H9 (cell line): ENCODE measurements around the gene DPM2. TPM values are rescaled to one million over a fixed set of nuclear protein-coding genes. Genes with fewer than 3 reads are reported as not detected.

Experiments used
- DNase-seq: peaks from one replicate; pipeline ENCODE4 v3.0.0-alpha.2; 2017
- H2AFZ ChIP-seq: one replicate; pipeline ENCODE4 v1.6.1; 2013; ENCODE audit warnings: mild to moderate bottlenecking, low read length, control low read depth, moderate library complexity
- H2AK5ac ChIP-seq: 2 replicates; pipeline ENCODE4 v1.6.1; 2013; ENCODE audit warnings: low read length, control low read depth, mixed read lengths; ENCODE audit not compliant: insufficient read length
- H2BK120ac ChIP-seq: one replicate; pipeline ENCODE4 v1.6.1; 2013; ENCODE audit warnings: low read depth, mild to moderate bottlenecking, low read length, control low read depth, inconsistent platforms; ENCODE audit not compliant: poor library complexity, severe bottlenecking
- H2BK12ac ChIP-seq: 2 replicates; pipeline ENCODE4 v1.6.1; 2013; ENCODE audit warnings: low read length, control low read depth, mixed read lengths, low read depth; ENCODE audit not compliant: insufficient read length
- H2BK15ac ChIP-seq: 2 replicates; pipeline ENCODE4 v1.6.1; 2013; ENCODE audit warnings: low read depth, low read length, control low read depth
- H2BK20ac ChIP-seq: one replicate; pipeline ENCODE4 v1.6.1; 2013; ENCODE audit warnings: low read depth, mild to moderate bottlenecking, low read length, control low read depth, inconsistent platforms; ENCODE audit not compliant: poor library complexity, severe bottlenecking
- H2BK5ac ChIP-seq: 2 replicates; pipeline ENCODE4 v1.6.1; 2013; ENCODE audit warnings: low read length, control low read depth, mixed read lengths; ENCODE audit not compliant: insufficient read length
- H3K14ac ChIP-seq: 2 replicates; pipeline ENCODE4 v1.6.1; 2013; ENCODE audit warnings: low read length, control low read depth; ENCODE audit not compliant: insufficient read depth
- H3K18ac ChIP-seq: 2 replicates; pipeline ENCODE4 v1.6.1; 2013; ENCODE audit warnings: low read depth, mild to moderate bottlenecking, mixed read lengths, low read length, control low read depth; ENCODE audit not compliant: insufficient read length
- H3K23ac ChIP-seq: 2 replicates; pipeline ENCODE4 v1.6.1; 2013; ENCODE audit warnings: low read length, control low read depth, mixed read lengths, low read depth; ENCODE audit not compliant: insufficient read length
- H3K23me2 ChIP-seq: 2 replicates; pipeline ENCODE4 v1.6.1; 2013; ENCODE audit warnings: low read depth, mild to moderate bottlenecking, mixed read lengths, low read length, control low read depth; ENCODE audit not compliant: insufficient read length, poor library complexity, severe bottlenecking
- H3K27ac ChIP-seq: 2 replicates; pipeline ENCODE4 v1.5.1; 2013; ENCODE audit warnings: low read length, control low read depth, mixed read lengths, low read depth; ENCODE audit not compliant: insufficient read length
- H3K27me3 ChIP-seq: 2 replicates; pipeline ENCODE4 v1.6.1; 2013; ENCODE audit warnings: low read length, control low read depth, inconsistent platforms; ENCODE audit not compliant: insufficient read depth
- H3K4ac ChIP-seq: 2 replicates; pipeline ENCODE4 v1.6.1; 2013; ENCODE audit warnings: low read depth, mild to moderate bottlenecking, control low read depth, inconsistent platforms, low read length, moderate library complexity
- H3K4me1 ChIP-seq: 2 replicates; pipeline ENCODE4 v1.6.1; 2013; ENCODE audit warnings: low read length, control low read depth, inconsistent platforms; ENCODE audit not compliant: insufficient read depth
- H3K4me2 ChIP-seq: 2 replicates; pipeline ENCODE4 v1.6.1; 2013; ENCODE audit warnings: low read length, control low read depth, mixed read lengths; ENCODE audit not compliant: insufficient read length, insufficient read depth
- H3K56ac ChIP-seq: 2 replicates; pipeline ENCODE4 v1.6.1; 2013; ENCODE audit warnings: low read depth, mild to moderate bottlenecking, mixed read lengths, low read length, control low read depth; ENCODE audit not compliant: insufficient read length
- H3K79me1 ChIP-seq: 2 replicates; pipeline ENCODE4 v1.6.1; 2013; ENCODE audit warnings: low read depth, mild to moderate bottlenecking, moderate library complexity, low read length, control low read depth, inconsistent platforms; ENCODE audit not compliant: insufficient read depth, poor library complexity, severe bottlenecking
- H3K79me2 ChIP-seq: 2 replicates; pipeline ENCODE4 v1.6.1; 2013; ENCODE audit warnings: low read length, control low read depth, inconsistent platforms; ENCODE audit not compliant: insufficient read depth
- H3K9ac ChIP-seq: 2 replicates; pipeline ENCODE4 v1.6.1; 2013; ENCODE audit warnings: low read length, control low read depth, mixed read lengths; ENCODE audit not compliant: insufficient read length; ENCODE audit errors: extremely low read depth
- H3K9me3 ChIP-seq: one replicate; pipeline ENCODE4 v1.6.1; 2013; ENCODE audit warnings: low read depth, low read length, inconsistent platforms; ENCODE audit not compliant: control insufficient read depth
- H3T11ph ChIP-seq: one replicate; pipeline ENCODE4 v1.6.1; 2013; ENCODE audit warnings: mild to moderate bottlenecking, low read length, control low read depth, inconsistent platforms
- H4K20me1 ChIP-seq: one replicate; pipeline ENCODE4 v1.6.1; 2013; ENCODE audit not compliant: control insufficient read depth, insufficient read length, insufficient read depth
- H4K5ac ChIP-seq: 2 replicates; pipeline ENCODE4 v1.6.1; 2013; ENCODE audit warnings: low read depth, mild to moderate bottlenecking, mixed read lengths, low read length, control low read depth; ENCODE audit not compliant: insufficient read length
- H4K8ac ChIP-seq: replicated peaks from 2 replicates; pipeline ENCODE4 v1.6.1; 2013; ENCODE audit warnings: low read length, control low read depth, mixed read lengths, low read depth; ENCODE audit not compliant: insufficient read length
- H4K91ac ChIP-seq: 2 replicates; pipeline ENCODE4 v1.6.1; 2013; ENCODE audit warnings: low read depth, mild to moderate bottlenecking, moderate library complexity, mixed read lengths, low read length, control low read depth; ENCODE audit not compliant: insufficient read length
- H3K27ac Mint-ChIP-seq, 3 experiments: 2 replicates in 2 of 3; 3 replicates in 1 of 3; pipeline ENCODE4 v1.8.0; 2020 to 2021; ENCODE audit warnings: mixed read lengths in 3 of 3, mild to moderate bottlenecking in 1 of 3, moderate library complexity in 1 of 3
- H3K27me3 Mint-ChIP-seq: 2 replicates; pipeline ENCODE4 v1.8.0; 2021; ENCODE audit warnings: low read depth, mild to moderate bottlenecking, moderate library complexity, mixed read lengths
- H3K36me3 Mint-ChIP-seq, 3 experiments: 2 replicates in 2 of 3; 3 replicates in 1 of 3; pipeline ENCODE4 v1.8.0; 2020 to 2021; ENCODE audit warnings: low read depth in 3 of 3, mixed read lengths in 3 of 3; ENCODE audit not compliant: insufficient read depth in 1 of 3
- H3K4me1 Mint-ChIP-seq, 2 experiments: 2 replicates each; pipeline ENCODE4 v1.8.0; 2020; ENCODE audit warnings: mixed read lengths in 2 of 2
- H3K4me3 Mint-ChIP-seq, 2 experiments: 2 replicates in 1 of 2; 3 replicates in 1 of 2; pipeline ENCODE4 v1.8.0; 2020 to 2021; ENCODE audit warnings: mild to moderate bottlenecking in 2 of 2, mixed read lengths in 2 of 2, moderate library complexity in 1 of 2
- H3K9me3 Mint-ChIP-seq, 2 experiments: 2 replicates in 1 of 2; 3 replicates in 1 of 2; pipeline ENCODE4 v1.8.0; 2020; ENCODE audit warnings: mild to moderate bottlenecking in 2 of 2, mixed read lengths in 2 of 2, moderate library complexity in 1 of 2
- CTCF ChIP-seq: fragments of 200-600 bp; sonication (generic); conservative IDR thresholded peaks from 3 replicates; pipeline ENCODE4 v1.8.0; 2021; ENCODE audit warnings: antibody characterized with exemption, mild to moderate bottlenecking
- WGBS: extraction: QIAGEN DNeasy Blood & Tissue Kit; methylation state at CpG from one replicate; pipeline ENCODE4 v1.1.7; 2013; ENCODE audit warnings: missing lambda C conversion rate, low lambda C conversion rate, mixed read lengths; ENCODE audit not compliant: insufficient read length; ENCODE audit errors: extremely low coverage; 5-methylcytosine and 5-hydroxymethylcytosine counted together
- total RNA-seq: library from RNA; stranded (reverse); gene quantifications from 2 replicates; pipeline ENCODE4 v1.2.1, GENCODE V29; 2021

DPM2 gene
- total RNA-seq, 1 experiment from 2014 or later = 46.1 TPM

- H2AFZ ChIP-seq = no peak overlapping the region
- H2BK120ac ChIP-seq = no peak overlapping the region
- H4K20me1 ChIP-seq = peaks cover 2% of the 10 kb centered on the region
- no peak overlapping the region for H3K14ac ChIP-seq
- H3K79me1 ChIP-seq = peaks cover 5% of the 10 kb centered on the region
- H3T11ph ChIP-seq = no peak overlapping the region
- H2AK5ac ChIP-seq = no peak overlapping the region
- Mint-ChIP-seq H3K27ac (peak overlapping the region; percentile 77 to 92 (median 83); a peak in 5 of 7 replicates), H3K4me1 (peaks cover 66 to 85% of the 10 kb centered on the region in 2 experiments), H3K4me3 (no peak overlapping the region), H3K9me3 (no peaks in the 10 kb centered on the region; a peak in 1 of 5 replicates), H3K36me3 (peaks cover 0 to 7% (median 0%) of the 10 kb centered on the region in 3 experiments; a peak in 2 of 7 replicates), H3K27me3 (no peaks in the 10 kb centered on the region)
- H2BK12ac ChIP-seq = no peak overlapping the region
- peaks cover 29% of the 10 kb centered on the region; the same call in 1 of the 2 replicates for H3K79me2 ChIP-seq
- DNase-seq = no peak
- no peak overlapping the region for H4K91ac ChIP-seq
- no CpG with 5 or more reads among the region's 3 CpGs for WGBS
- no peak overlapping the region for H3K4ac ChIP-seq
- H3K9ac ChIP-seq = no peak overlapping the region
- no peak overlapping the region for H3K4me2 ChIP-seq
- H2BK5ac ChIP-seq = no peak overlapping the region
- H3K9me3 ChIP-seq = no peaks in the 10 kb centered on the region
- H2BK15ac ChIP-seq = no peak overlapping the region
- TF ChIP-seq CTCF = no peak
- H3K23ac ChIP-seq = no peak overlapping the region
- H3K18ac ChIP-seq = no peak overlapping the region
- no peak overlapping the region for H4K5ac ChIP-seq
- no peak overlapping the region for H3K56ac ChIP-seq
- H4K8ac ChIP-seq = no peak overlapping the region
- H3K4me1 ChIP-seq = peaks cover 5% of the 10 kb centered on the region; the same call in 1 of the 2 replicates
- no peak overlapping the region for H2BK20ac ChIP-seq
- no peaks in the 10 kb centered on the region for H3K27me3 ChIP-seq
- H3K27ac ChIP-seq = no peak overlapping the region
- no peaks in the 10 kb centered on the region for H3K23me2 ChIP-seq
Observed at GRCh38 chr9:127968042-127968441, 30.4 kb upstream of the DPM2 start.
